ENCODE results near the gene GRK5.

GRK5 gene

GRCh38 chr10:119478111-119478802 is 270.9 kb downstream of the GRK5 start:
- DNase-seq (ENCODE audit: low read depth in 2 of 2): no peak

- no peak for DNase-seq (ENCODE audit: low read depth in 2 of 2)
Measured at GRCh38 chr10:119478811-119479341, 271.5 kb downstream of the GRK5 start.

- no peak for DNase-seq (ENCODE audit: low read depth in 2 of 2)
Measured at GRCh38 chr10:119479532-119479931, 272.2 kb downstream of the GRK5 start.

DNA sequence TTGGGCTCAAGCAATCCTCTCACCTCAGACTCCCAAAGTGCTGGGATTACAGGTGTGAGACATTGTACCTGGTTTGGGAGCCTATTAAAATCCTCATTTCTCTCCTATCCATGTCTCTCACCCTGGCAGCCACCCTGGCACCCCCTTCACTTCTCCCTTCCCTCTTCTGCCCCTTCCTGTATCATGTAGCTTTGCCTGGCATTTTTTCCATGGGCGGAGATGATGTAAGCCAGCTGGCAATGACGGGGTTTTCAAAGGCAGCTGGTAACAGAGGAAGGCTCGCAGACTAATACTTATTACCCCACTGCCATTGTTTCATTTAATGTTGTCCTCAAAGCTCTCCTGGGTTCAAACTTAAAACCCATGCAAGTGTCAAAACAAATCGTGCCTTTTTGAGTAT is 273.3 kb downstream of the GRK5 start:
- no peak for DNase-seq (ENCODE audit: low read depth in 2 of 2)

- no peak for DNase-seq (ENCODE audit: low read depth in 2 of 2)
Measured at GRCh38 chr10:119481781-119482426, 274.5 kb downstream of the GRK5 start.

DNA sequence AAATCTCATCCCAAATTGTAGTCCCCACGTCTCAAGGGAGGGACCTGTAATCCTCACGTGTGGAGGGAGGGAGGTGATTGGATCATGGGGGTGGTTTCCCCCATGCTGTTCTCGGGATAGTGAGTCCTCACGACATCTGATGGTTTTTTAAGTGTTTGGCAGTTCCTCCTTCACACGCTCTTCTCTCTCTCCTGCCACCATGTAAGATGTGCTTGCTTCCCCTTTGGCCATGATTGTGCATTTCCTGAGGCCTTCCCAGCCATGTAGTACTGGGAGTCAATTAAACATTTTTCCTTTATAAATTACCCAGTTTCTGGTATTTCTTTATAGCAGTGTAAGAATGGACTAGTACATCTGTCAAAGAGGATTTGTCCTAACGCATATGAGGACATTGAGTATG is 275.6 kb downstream of the GRK5 start:
- no peak for DNase-seq (ENCODE audit: low read depth in 2 of 2)

DNA sequence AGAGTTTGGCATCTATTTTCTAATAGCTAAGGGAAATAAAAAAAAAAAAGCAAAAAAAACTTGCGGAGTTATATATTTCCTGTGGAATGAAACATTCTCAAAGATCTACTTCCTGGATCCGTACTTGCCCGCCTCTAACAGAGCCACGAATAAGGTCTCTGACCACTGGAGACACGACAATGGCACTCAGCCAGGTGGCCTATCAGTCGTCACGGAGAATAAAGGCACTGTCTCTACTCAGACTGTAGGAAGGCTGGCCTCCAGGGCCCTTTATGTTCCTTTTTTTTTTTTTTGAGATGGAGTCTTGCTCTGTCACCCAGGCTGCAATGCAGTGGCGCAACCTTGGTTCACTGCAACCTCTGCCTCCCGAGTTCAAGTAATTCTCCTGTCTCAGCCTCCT is 276.5 kb downstream of the GRK5 start:
- DNase-seq (ENCODE audit: low read depth in 2 of 2): no peak

DNA sequence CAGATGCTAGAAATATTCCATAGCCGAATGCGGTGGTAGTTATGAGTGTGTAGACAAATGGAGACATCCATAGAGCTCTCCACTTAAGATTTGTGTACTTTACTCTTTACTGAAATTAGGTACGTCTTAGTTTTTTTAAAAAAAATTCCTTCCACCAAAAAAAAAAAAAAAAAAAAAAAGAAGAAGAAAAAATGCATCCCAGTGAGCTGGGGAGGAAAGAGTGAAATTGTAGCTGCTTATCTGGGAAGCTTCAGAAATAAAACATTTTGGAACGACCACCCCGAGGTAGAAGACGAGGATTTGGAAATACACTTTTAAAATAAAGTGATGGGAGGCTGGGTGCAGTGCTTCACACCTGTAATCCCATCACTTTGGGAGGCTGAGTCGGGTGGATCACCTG is 281.3 kb downstream of the GRK5 start:
- no peak for DNase-seq (ENCODE audit: low read depth in 2 of 2)

GRCh38 chr10:119489991-119490326 is 282.6 kb downstream of the GRK5 start:
- no peak for DNase-seq (ENCODE audit: low read depth in 2 of 2)

GRCh38 chr10:119491966-119492757 is 284.8 kb downstream of the GRK5 start:
- no peak for DNase-seq (ENCODE audit: low read depth in 2 of 2)

GRCh38 chr10:119493155-119493554 is 285.8 kb downstream of the GRK5 start:
- no peak for DNase-seq (ENCODE audit: low read depth in 2 of 2)

GRCh38 chr10:119494236-119495020 is 287.1 kb downstream of the GRK5 start:
- DNase-seq (ENCODE audit: low read depth in 2 of 2): no peak

- DNase-seq (ENCODE audit: low read depth in 2 of 2): no peak
Measured at GRCh38 chr10:119495021-119495505, 287.7 kb downstream of the GRK5 start.

GRCh38 chr10:119495545-119495944 is 288.2 kb downstream of the GRK5 start:
- DNase-seq (ENCODE audit: low read depth in 2 of 2): no peak

- peak; percentile 33 to 68 for DNase-seq (ENCODE audit: low read depth in 2 of 2)
Measured at GRCh38 chr10:119496273-119496672, 288.9 kb downstream of the GRK5 start.

- DNase-seq (ENCODE audit: low read depth in 2 of 2): no peak
Measured at GRCh38 chr10:119497243-119497642, 289.9 kb downstream of the GRK5 start.

DNA sequence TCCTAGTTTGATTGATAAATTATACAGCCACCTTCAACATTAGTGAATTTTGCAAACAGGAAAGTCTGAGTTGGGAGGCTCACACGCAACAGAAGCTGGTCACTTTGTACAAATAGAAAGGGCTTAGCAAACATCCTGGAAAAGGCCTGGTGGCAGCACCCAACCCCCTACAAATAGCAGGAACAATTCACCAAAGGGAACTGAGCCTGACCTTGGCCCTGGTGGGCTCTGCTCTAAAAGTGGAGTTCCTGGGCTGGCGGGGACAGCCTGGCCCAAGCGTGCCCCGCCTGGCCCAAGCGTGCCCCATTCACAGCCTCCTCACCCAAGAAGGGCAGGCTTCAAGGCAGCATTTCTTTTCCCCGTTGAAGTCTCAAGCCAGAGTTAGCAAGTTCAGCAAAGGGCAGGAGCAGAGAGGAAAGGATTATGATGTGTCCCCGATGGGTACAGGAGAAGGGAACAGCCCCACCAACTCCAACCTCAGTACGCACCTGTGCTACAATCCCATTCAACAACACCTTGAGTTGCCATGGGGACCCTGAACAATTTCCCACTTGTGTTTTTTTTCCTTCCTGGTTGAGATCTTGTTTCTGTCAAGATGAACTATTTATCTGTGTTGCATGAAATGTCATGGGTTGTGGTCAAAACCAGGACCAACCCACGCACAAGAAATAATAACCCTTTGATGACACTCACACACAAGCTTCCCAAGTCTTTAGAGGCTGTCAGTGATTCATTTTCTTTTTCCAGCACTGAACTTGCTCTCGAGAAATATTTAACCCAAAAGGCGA is 291.7 kb downstream of the GRK5 start:
- no peak for DNase-seq (ENCODE audit: low read depth in 2 of 2)

DNA sequence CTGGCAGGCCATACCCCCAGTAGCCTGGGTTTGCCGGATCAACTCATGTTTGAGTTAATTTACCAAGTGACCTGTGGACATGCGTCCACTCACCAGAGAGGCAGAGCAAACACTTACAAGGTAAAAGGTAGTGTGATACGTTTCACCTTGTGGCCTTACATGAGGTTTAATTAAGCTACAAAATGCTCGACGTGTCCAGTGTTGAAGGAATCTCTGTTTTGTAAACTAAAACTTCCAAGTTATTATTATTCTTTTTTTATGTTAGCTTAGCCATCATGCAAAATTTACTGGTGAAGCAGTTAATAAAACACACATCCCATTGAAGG is 292.3 kb downstream of the GRK5 start:
- no peak for DNase-seq (ENCODE audit: low read depth in 2 of 2)

- DNase-seq (ENCODE audit: low read depth in 2 of 2): no peak
Measured at GRCh38 chr10:119500123-119500795, 292.9 kb downstream of the GRK5 start.

- DNase-seq (ENCODE audit: low read depth in 2 of 2): no peak
Measured at GRCh38 chr10:119500821-119501220, 293.4 kb downstream of the GRK5 start.

GRCh38 chr10:119501690-119502089 is 294.3 kb downstream of the GRK5 start:
- no peak for DNase-seq (ENCODE audit: low read depth in 2 of 2)
